Common myeloid progenitor, CD34-positive (primary cell): ENCODE results near the gene TIMD4.
A peak's percentile ranks its signal among the peaks of the same experiment; 100 is the strongest.
"Not testable (repeated sequence)": the region's sequence is repeated elsewhere in the genome, so short reads cannot be mapped to it uniquely, and the experiment has no call there.

Source experiments
- CTCF ChIA-PET: fragments of 350-600 bp; sonication (Branson Sonifier 250); formaldehyde crosslinking; loops from one replicate; lab custom pipeline; 2021; ENCODE audit warnings: antibody characterized with exemption; lab: Charles Lee
- POLR2A ChIA-PET: fragments of 350-600 bp; sonication (Branson Sonifier 250); formaldehyde crosslinking; loops from one replicate; lab custom pipeline; 2021; ENCODE audit warnings: antibody characterized with exemption; lab: Charles Lee
- DNase-seq, 3 donors: peaks; one replicate each; pipeline versions ENCODE4 v3.0.0 to v3.0.0-alpha.2; 2013
- H3K27ac ChIP-seq, 2 experiments: 1 replicate in 1 of 2; 2 replicates in 1 of 2; pipeline ENCODE4 v1.7.0; 2013; ENCODE audit warnings: inconsistent platforms in 2 of 2, low read length in 2 of 2, mild to moderate bottlenecking in 2 of 2, low read depth in 1 of 2, moderate library complexity in 1 of 2; ENCODE audit not compliant: severe bottlenecking in 2 of 2, insufficient read depth in 1 of 2, poor library complexity in 1 of 2
- H3K27me3 ChIP-seq, 5 experiments: replicated peaks in 2 of 5; 1 replicate in 3 of 5; 2 replicates in 2 of 5; pipeline versions ENCODE4 v1.6.1 to v1.7.0; 2013; ENCODE audit warnings: low read length in 4 of 5, mild to moderate bottlenecking in 2 of 5, moderate library complexity in 2 of 5, inconsistent platforms in 1 of 5; ENCODE audit not compliant: insufficient read depth in 5 of 5, control insufficient read depth in 4 of 5
- H3K36me3 ChIP-seq, 4 experiments: 1 replicate in 2 of 4; 2 replicates in 2 of 4; pipeline versions ENCODE4 v1.6.1 to v1.7.0; 2013; ENCODE audit warnings: low read length in 3 of 4, control low read depth in 1 of 4, mild to moderate bottlenecking in 1 of 4; ENCODE audit not compliant: control insufficient read depth in 4 of 4, insufficient read depth in 4 of 4
- H3K4me1 ChIP-seq, 4 experiments: 1 replicate in 3 of 4; 2 replicates in 1 of 4; pipeline versions ENCODE4 v1.6.1 to v1.7.1; 2013; ENCODE audit warnings: low read length in 3 of 4, mild to moderate bottlenecking in 3 of 4, control low read depth in 1 of 4, inconsistent platforms in 1 of 4, moderate library complexity in 1 of 4; ENCODE audit not compliant: control insufficient read depth in 4 of 4, insufficient read depth in 4 of 4; ENCODE audit errors: control extremely low read depth in 1 of 4
- H3K4me3 ChIP-seq, 7 experiments: 1 replicate in 4 of 7; 2 replicates in 3 of 7; pipeline versions ENCODE4 v1.5.1 to v1.7.0; 2013; ENCODE audit warnings: mild to moderate bottlenecking in 7 of 7, low read length in 6 of 7, moderate library complexity in 6 of 7, inconsistent platforms in 2 of 7, low read depth in 2 of 7, control low read depth in 1 of 7; ENCODE audit not compliant: insufficient read depth in 4 of 7, control insufficient read depth in 1 of 7; ENCODE audit errors: extremely low read depth in 1 of 7
- H3K9me3 ChIP-seq, 5 experiments: 1 replicate in 4 of 5; 2 replicates in 1 of 5; pipeline versions ENCODE4 v1.6.1 to v1.7.1; 2013; ENCODE audit warnings: low read length in 4 of 5, mild to moderate bottlenecking in 2 of 5, inconsistent platforms in 1 of 5, low read depth in 1 of 5, moderate library complexity in 1 of 5; ENCODE audit not compliant: control insufficient read depth in 4 of 5, insufficient read depth in 2 of 5; ENCODE audit errors: control extremely low read depth in 1 of 5
- WGBS: methylation state at CpG from one replicate; pipeline ENCODE4 v1.1.5; 2013; ENCODE audit not compliant: insufficient coverage; 5-methylcytosine and 5-hydroxymethylcytosine counted together

TIMD4 gene

DNA sequence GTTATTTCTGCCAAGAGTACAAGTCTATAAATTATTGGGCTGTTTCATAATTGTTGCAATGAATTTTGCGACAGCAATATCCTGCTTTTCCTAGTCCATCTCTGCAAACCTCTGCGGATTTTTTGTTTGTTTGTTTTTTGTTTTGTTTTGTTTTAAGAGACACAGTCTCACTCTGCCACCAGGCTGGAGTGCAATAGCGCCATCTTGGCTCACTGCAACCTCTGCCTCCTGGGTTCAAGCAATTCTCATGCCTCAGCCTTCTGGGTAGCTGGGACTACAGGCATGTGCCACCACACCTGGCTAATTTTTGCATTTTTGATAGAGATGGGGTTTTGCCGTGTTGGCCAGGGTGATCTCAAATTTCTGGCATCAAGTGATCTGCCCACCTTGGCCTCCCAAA is 37.3 kb downstream of the TIMD4 start:
- H3K27me3 ChIP-seq, H3K9me3 ChIP-seq, DNase-seq, POLR2A ChIA-PET, H3K36me3 ChIP-seq, CTCF ChIA-PET, H3K4me1 ChIP-seq, H3K4me3 ChIP-seq, H3K27ac ChIP-seq: not testable (repeated sequence)
- WGBS = 85% methylated on average over 2 of the region's 4 CpGs

DNA sequence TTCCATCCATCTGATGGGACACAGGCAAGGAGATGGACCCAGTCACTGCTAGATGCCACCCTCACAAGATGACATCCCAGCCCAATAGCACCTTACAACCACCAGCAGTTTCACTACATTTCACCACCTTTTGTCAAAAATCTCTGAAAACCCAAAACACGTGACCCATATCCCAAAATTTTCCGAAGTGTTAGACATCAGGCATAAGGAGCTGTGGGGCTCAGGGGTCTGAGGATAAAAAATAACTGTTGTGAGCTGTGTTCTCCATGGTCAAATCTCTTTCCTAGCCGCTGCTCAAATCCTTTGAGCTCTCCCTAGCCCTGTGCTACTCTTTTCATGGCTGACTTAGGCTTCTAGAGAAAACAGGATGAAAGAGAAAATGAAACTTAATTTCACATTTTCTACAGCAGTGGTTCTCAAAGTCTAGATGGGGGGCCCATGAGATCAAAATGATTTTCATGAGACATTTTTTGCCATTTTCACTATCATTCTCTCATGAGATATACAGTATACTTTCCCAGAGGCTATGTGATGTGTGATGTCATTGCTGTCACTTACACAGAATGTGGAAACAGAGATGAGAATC is 40.7 kb downstream of the TIMD4 start:
- ChIA-PET POLR2A (no interaction called here), CTCF (no interaction called here)
- H3K4me3 ChIP-seq = no peak overlapping the region
- H3K4me1 ChIP-seq = no peaks in the 10 kb centered on the region
- H3K27me3 ChIP-seq = no peaks in the 10 kb centered on the region
- H3K9me3 ChIP-seq = no peaks in the 10 kb centered on the region
- DNase-seq = peak in 1 of 3 donors; percentile 3
- WGBS = no CpG with 5 or more reads among the region's 3 CpGs
- H3K27ac ChIP-seq = no peak overlapping the region
- H3K36me3 ChIP-seq = no peaks in the 10 kb centered on the region

DNA sequence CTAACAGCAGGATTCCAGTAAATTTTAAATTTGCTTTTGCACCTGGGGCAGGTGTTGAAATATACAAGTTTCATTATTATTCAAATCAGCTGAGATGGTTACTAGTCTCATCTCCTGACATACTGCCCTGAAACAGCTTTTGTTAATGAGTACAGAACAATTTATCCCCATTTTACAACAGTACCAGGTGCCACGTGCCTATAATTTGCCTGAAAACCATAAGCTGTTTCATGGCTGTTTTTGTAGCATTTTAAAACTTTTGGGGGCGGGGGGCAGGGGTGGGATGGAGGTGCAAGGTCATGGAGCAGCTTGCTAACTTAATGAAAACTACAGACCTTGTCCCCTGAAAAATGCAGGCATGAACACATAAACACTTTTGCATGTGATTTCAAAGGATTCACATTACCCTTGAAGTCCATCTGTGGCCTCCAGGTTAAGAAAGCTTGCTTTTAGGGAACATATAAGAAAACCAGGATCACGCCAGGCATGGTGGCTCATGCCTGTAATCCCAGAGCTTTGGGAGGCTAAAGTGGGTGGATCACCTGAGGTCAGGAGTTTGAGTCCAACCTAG is 42.1 kb downstream of the TIMD4 start:
- H3K27me3 ChIP-seq = no peaks in the 10 kb centered on the region
- ChIA-PET POLR2A (no interaction called here), CTCF (no interaction called here)
- H3K9me3 ChIP-seq = no peaks in the 10 kb centered on the region
- H3K4me3 ChIP-seq = no peak overlapping the region
- 100% methylated on average over 1 of the region's 3 CpGs for WGBS
- H3K27ac ChIP-seq = no peak overlapping the region
- no peaks in the 10 kb centered on the region for H3K36me3 ChIP-seq
- no peaks in the 10 kb centered on the region for H3K4me1 ChIP-seq
- no peak for DNase-seq

DNA sequence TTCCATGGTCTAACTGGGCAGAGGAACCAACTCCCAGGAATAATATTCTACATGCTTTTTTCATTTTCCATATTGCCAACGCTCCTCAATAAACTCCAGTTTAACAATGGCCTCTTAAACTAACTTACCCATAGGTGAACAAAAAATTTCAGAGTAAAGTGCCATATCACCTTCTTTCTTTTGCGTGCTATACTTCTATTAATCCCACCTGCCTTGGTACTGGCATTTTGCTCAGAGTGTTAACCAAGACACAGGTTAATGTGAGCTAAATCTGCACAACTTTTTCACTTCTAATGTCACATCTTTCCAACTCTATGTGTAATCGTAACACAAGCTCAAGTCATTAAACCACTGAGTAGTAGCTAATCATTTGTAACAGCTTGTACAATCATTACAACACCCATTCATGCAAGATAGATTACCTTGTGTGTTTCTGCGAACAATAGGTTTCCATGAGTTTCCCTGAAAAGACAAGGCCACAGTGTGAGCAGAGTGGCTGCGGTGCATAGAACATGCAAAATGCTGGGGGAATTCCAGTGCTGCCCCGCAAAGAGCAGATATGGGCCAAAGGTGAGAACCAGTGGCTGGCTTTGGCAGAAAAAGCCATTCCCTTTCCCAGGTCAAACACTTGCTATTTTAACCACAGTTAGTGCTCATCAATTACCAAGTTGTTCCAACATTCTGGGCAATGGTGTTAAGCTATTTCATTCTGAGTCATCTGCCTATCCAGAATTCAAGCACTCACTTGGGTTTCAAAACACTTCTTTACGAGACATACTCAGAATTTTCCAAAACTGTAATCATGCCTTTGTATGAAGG is 42.8 kb downstream of the TIMD4 start:
- ChIA-PET POLR2A (no interaction called here), CTCF (no interaction called here)
- H3K27ac ChIP-seq = no peak overlapping the region
- H3K4me3 ChIP-seq = no peak overlapping the region
- no peaks in the 10 kb centered on the region for H3K4me1 ChIP-seq
- 91% methylated on average over 7 of the region's 7 CpGs for WGBS
- H3K36me3 ChIP-seq = no peaks in the 10 kb centered on the region
- no peaks in the 10 kb centered on the region for H3K27me3 ChIP-seq
- H3K9me3 ChIP-seq = no peaks in the 10 kb centered on the region
- no peak for DNase-seq

DNA sequence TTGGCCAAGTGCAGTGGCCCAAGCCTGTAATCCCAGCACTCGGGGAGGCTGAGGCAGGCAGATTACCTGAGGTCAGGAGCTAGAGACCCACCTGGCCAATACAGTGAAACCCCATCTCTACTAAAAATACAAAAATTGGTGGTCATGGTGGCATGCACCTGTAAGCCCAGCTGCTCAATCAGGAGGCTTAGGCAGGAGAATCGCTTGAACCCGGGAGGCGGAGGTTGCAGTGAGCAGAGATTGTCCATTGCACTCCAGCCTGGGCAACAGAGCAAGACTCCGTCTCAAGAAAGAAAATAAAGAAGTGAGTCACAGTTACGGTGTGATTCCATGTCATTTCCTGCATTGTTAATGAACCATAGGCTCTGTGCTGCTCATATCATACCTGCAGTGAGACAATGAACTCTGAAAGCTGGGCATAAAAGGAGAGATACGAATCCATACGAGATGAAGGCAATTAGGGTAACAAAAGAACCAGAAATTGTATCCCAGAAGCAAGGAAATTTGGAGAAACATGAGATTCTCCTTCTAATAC is 44.6 kb downstream of the TIMD4 start:
- ChIA-PET CTCF (no interaction called here), POLR2A (no interaction called here)
- Histone ChIP-seq H3K4me1 (peaks cover 0 to 11% (median 5%) of the 10 kb centered on the region in 4 experiments), H3K27me3 (no peaks in the 10 kb centered on the region), H3K4me3 (no peak overlapping the region), H3K36me3 (no peaks in the 10 kb centered on the region), H3K27ac (no peak overlapping the region), H3K9me3 (no peaks in the 10 kb centered on the region)
- 95% methylated on average over 7 of the region's 8 CpGs for whole genome bisulfite sequencing
- DNase-seq = no peak

DNA sequence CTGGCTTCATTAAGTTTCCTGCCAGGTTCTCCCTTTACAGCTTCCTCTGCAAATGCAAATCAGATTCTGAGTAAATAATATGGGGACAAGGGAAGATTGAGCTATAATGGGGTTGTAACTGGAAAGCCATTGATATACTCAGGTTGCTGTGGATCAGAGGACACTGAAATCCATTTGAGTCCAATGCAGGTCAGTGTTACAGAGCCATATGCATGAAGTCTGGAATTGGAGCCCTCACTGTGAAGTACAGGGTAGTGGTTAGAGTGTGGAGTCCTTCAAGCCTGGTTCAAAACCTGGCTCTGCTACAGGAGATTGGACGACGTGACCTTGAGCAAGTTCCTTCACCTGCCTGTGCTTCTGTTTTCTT is 48.7 kb downstream of the TIMD4 start:
- no peaks in the 10 kb centered on the region for H3K27me3 ChIP-seq

More for the DNA sequence above, 48.7 kb downstream of the TIMD4 start:
- Histone ChIP-seq H3K4me1 (peaks cover 0 to 11% (median 6%) of the 10 kb centered on the region in 4 experiments), H3K9me3 (no peaks in the 10 kb centered on the region), H3K4me3 (no peak overlapping the region), H3K36me3 (no peaks in the 10 kb centered on the region), H3K27ac (no peak overlapping the region)
- 100% methylated on average over 2 of the region's 2 CpGs for WGBS
- ChIA-PET CTCF (interaction anchor here (0.6 kb wide), 1 partner anchor 25 kb away, joined by 3 read pairs; no protein-coding TSS in a partner anchor), POLR2A (no interaction called here)
- no peak for DNase-seq
